AG09319 (cell line): ENCODE data around the gene PPP1R2.

ENCODE experiments used
- DNase-seq: peaks from one replicate; pipeline ENCODE4 v3.0.0-alpha.2; 2010; ENCODE audit warnings: low read depth; ENCODE audit errors: extremely low read depth
- TF ChIP-seq, protein P1 (sequence below): IDR thresholded peaks from 2 replicates; pipeline ENCODE4 v1.5.1; 2011; ENCODE audit warnings: low read depth, mild to moderate bottlenecking, inconsistent platforms, low read length, moderate library complexity

Gene PPP1R2

DNA sequence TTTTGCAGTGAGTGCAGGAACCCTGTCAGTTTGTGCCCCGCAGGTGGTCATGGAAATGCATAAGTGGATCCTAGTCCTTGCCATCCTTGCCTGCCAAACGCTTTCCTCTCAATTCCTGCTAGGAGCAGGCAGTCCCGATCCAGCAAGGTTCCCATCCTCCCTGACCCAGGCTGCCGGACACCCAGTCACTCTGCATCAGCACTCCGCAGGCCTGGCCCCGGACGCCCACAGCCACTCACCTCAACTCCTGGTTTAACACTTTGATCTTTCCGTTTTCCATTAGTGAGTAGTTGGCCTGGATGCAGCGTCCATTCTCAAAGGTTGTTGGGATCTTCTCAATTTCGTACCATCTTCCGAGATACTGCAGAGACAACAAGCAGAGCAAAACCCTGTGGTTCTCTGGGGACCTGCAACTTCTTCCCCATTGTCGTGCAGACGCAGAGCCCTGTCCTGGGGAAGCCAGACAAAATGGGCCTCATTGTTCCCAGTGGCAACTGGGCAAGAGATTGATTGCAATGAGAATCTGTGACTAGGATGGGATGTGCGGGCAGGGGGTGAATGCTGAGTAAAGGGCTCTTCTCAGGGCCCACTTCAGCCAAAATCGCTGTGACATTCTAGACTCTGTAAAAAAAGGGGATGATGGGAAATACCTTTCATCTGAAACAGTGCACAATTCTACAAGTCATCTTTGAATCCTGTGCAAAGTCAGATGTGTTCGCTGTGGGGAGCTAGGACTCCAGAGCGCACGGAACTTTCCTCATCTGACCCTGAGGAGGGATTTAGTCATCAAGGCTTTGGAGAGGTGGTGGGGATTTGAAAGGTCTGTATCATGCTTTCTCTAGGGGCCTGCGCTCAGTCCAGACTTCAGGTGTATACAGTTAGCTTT, 30.7 kb upstream of the PPP1R2 start:
- TF ChIP-seq, protein P1, sequence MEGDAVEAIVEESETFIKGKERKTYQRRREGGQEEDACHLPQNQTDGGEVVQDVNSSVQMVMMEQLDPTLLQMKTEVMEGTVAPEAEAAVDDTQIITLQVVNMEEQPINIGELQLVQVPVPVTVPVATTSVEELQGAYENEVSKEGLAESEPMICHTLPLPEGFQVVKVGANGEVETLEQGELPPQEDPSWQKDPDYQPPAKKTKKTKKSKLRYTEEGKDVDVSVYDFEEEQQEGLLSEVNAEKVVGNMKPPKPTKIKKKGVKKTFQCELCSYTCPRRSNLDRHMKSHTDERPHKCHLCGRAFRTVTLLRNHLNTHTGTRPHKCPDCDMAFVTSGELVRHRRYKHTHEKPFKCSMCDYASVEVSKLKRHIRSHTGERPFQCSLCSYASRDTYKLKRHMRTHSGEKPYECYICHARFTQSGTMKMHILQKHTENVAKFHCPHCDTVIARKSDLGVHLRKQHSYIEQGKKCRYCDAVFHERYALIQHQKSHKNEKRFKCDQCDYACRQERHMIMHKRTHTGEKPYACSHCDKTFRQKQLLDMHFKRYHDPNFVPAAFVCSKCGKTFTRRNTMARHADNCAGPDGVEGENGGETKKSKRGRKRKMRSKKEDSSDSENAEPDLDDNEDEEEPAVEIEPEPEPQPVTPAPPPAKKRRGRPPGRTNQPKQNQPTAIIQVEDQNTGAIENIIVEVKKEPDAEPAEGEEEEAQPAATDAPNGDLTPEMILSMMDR, result no peak
- no peak for DNase-seq

DNA sequence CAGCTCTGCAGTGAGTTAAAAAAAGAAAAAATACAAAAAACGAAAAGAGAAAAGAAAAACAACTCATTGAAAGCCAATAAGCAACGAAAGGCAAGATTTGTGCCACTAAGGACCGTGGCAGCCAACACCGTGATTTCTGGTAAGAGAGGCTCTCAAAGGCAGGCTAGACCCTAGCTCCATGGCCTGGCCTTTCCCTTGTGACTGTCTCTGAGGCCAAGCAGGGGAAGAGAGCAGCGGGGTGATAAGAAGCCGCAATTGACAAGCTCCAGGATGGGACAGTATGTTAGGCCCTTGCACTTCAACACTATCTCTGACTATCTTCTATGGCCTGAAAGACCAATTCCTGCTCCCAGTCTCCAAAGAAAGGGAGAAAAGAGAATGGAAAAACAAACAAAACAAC, 28.2 kb upstream of the PPP1R2 start:
- no peak for DNase-seq
- TF ChIP-seq, protein P1, result no peak

DNA sequence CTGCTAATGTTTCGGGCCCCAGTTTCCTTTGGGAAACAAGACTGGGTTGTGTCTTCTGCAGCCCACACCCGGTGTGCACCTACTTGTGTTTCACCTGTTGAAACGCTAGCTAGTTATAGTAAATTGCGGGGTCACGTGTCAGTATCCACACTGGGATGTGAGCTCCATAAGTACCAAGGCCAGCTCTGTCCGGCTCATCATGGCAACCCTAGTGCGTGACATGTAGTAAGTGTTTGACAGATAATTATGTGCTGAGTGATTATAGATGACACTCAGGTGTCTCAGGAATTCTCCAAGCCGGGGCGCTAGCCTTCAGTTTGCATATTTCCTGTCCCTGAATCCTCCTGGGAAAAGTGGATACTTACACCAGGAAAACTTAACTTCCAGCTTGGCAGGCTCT, 27.8 kb upstream of the PPP1R2 start:
- DNase-seq, result no peak
- TF ChIP-seq, protein P1, result no peak

DNA sequence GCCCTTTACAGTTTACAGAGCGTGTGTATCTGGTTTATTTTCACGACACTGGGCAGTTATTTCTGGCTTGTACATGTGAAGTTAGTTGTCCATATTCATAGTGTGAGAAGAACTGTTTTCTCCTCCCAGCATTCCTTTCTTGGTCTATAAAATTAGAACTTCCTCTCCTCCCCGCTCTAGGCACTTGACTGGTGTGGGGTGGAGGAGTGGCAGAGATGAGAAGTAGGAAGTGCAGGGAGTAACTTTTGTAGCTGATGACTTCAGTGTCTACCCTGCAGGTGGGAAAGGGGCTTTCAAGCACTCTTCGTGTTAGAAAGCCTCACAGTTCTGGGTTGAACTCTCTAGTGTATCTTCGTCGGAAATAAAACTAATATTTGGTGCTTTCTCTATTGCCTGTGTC, 27.2 kb upstream of the PPP1R2 start:
- no peak for DNase-seq
- TF ChIP-seq, protein P1, result no peak

DNA sequence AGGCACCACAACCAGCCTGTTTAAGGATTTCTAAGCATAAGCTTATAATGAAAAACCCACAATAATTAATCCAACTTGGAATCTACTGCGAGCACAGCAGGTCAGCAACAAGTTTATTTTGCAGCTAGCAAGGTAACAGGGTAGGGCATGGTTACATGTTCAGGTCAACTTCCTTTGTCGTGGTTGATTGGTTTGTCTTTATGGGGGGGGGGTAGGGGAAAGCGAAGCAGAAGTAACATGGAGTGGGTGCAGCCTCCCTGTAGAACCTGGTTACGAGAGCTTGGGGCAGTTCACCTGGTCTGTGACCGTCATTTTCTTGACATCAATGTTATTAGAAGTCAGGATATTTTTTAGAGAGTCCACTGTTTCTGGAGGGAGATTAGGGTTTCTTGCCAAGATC, 25.5 kb upstream of the PPP1R2 start:
- TF ChIP-seq, protein P1, result no peak
- DNase-seq, result no peak

DNA sequence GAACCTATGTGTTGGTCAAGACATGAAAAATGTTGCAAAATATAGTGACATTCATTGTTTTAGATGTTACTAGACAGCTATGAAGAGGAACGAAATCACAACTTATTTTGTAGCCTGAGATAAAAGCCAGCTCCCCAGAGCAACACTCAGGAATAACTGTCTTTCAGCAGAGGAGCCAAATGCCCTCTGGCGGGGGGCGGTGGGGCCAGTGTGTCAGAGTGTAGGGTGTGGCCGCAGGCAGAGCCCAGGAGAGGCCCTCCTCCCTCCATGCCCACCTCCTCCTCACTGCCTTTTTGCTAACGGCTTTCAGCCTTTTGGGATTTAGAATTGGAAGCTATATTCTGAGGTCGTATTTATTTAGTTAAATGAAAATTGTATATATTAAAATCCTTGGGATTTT, 23.7 kb upstream of the PPP1R2 start:
- DNase-seq, result no peak
- TF ChIP-seq, protein P1, result no peak

DNA sequence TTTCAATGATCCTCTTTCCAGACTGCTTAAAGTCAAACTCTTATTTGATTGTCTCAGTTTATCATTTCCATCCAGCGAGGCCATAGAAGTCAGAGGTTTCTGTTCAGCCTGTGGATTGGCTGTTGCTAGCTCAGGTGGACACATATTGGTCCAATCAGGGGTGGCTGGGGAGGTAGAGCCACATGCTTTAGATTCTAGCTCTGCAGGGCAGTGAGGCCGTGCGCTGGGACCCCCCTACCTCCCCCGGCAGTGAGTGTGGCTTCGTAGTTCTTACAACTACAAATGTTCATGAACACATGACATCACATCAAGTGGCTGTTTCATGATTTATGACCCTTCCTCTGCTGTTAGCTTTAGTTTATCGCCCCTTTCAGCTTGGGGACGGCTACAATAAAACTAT, 22.6 kb upstream of the PPP1R2 start:
- TF ChIP-seq, protein P1, result no peak

More for the DNA sequence above, 22.6 kb upstream of the PPP1R2 start:
- DNase-seq, result no peak
